Measurements from ENCODE around the gene LRRC74A.
A peak's percentile ranks its signal among the peaks of the same experiment; 100 is the strongest.

LRRC74A gene

GRCh38 chr14:76810953-76811400, 15.2 kb upstream of the LRRC74A start:
- DNase-seq: peak; percentile 53

- peak; percentile 32 for DNase-seq
These were observed 14.6 kb upstream of the LRRC74A start for GRCh38 chr14:76811561-76811960.

GRCh38 chr14:76812093-76812421, 14.2 kb upstream of the LRRC74A start:
- DNase-seq: peak; percentile 60

- DNase-seq: peak; percentile 97
These were observed 13.5 kb upstream of the LRRC74A start, which contains the start of gene ANGEL1 for GRCh38 chr14:76812422-76813383. TSS of gene ANGEL1 (minus strand) at chr14:76812882. CDS start at chr14:76812827, 55 bp downstream.

GRCh38 chr14:76814726-76815645, 11.2 kb upstream of the LRRC74A start:
- peak; percentile 11 for DNase-seq

- DNase-seq: no peak
These were observed 5.5 kb upstream of the LRRC74A start for GRCh38 chr14:76820700-76821099.

GRCh38 chr14:76827696-76828296, 1.6 kb downstream of the LRRC74A start:
- DNase-seq: peak; percentile 32

- peak; percentile 62 for DNase-seq
These were observed 2.3 kb downstream of the LRRC74A start for GRCh38 chr14:76828339-76829012.

GRCh38 chr14:76829013-76829365, 2.8 kb downstream of the LRRC74A start:
- DNase-seq: no peak

GRCh38 chr14:76829650-76830421, 3.6 kb downstream of the LRRC74A start:
- DNase-seq: no peak

GRCh38 chr14:76830556-76830955, 4.3 kb downstream of the LRRC74A start:
- no peak for DNase-seq

GRCh38 chr14:76832503-76832988, 6.3 kb downstream of the LRRC74A start:
- DNase-seq: no peak

GRCh38 chr14:76833011-76833410, 6.8 kb downstream of the LRRC74A start:
- DNase-seq: no peak

- peak; percentile 37 for DNase-seq
These were observed 8.0 kb downstream of the LRRC74A start for GRCh38 chr14:76834241-76834661.

- no peak for DNase-seq
These were observed 9.9 kb downstream of the LRRC74A start for GRCh38 chr14:76836029-76836630.

- DNase-seq: no peak
These were observed 11.3 kb downstream of the LRRC74A start for GRCh38 chr14:76837524-76837923.

GRCh38 chr14:76842414-76842813, 16.2 kb downstream of the LRRC74A start:
- no peak for DNase-seq

GRCh38 chr14:76844223-76844622, 18.0 kb downstream of the LRRC74A start:
- no peak for DNase-seq

GRCh38 chr14:76846331-76847047, 20.3 kb downstream of the LRRC74A start:
- DNase-seq: no peak

GRCh38 chr14:76848879-76849278, 22.7 kb downstream of the LRRC74A start:
- DNase-seq: peak; percentile 25

All from DMS53 (cell line).